WTC11 (cell line): ENCODE measurements around the gene RBMS2. TPM values are rescaled to one million over a fixed set of nuclear protein-coding genes. Genes with fewer than 3 reads are reported as not detected.
A peak's percentile ranks its signal among the peaks of the same experiment; 100 is the strongest.

Source experiments
- ATF1 ChIP-seq: sonication (generic); formaldehyde crosslinking; IDR thresholded peaks from 2 replicates; pipeline ENCODE4 v1.8.1; 2023; ENCODE audit warnings: mild to moderate bottlenecking, moderate library complexity, missing genetic modification reagents
- ATF6 ChIP-seq: sonication (generic); formaldehyde crosslinking; IDR thresholded peaks from 2 replicates; pipeline ENCODE4 v1.8.1; 2023; ENCODE audit warnings: mild to moderate bottlenecking, missing genetic modification reagents
- EMX1 ChIP-seq: fragments of 250-450 bp; sonication (Bioruptor Pico); IDR thresholded peaks from 2 replicates; pipeline ENCODE4 v1.8.0; 2021; ENCODE audit warnings: mild to moderate bottlenecking
- ERG ChIP-seq: fragments of 250-450 bp; sonication (Bioruptor Pico); IDR thresholded peaks from 2 replicates; pipeline ENCODE4 v1.8.0; 2021; ENCODE audit warnings: mild to moderate bottlenecking
- ESRRA ChIP-seq: sonication (generic); formaldehyde crosslinking; IDR thresholded peaks from 2 replicates; pipeline ENCODE4 v1.8.1; 2022; ENCODE audit warnings: mild to moderate bottlenecking, missing genetic modification reagents, borderline replicate concordance
- FOXK1 ChIP-seq: sonication (generic); formaldehyde crosslinking; IDR thresholded peaks from 2 replicates; pipeline ENCODE4 v1.8.0; 2022; ENCODE audit warnings: mild to moderate bottlenecking, moderate library complexity, missing genetic modification reagents
- FOXP1 ChIP-seq: sonication (generic); formaldehyde crosslinking; IDR thresholded peaks from 2 replicates; pipeline ENCODE4 v1.8.0; 2022; ENCODE audit warnings: missing genetic modification reagents, mild to moderate bottlenecking, moderate library complexity, borderline replicate concordance
- FOXP4 ChIP-seq: sonication (generic); formaldehyde crosslinking; IDR thresholded peaks from 2 replicates; pipeline ENCODE4 v1.8.0; 2022; ENCODE audit warnings: mild to moderate bottlenecking, missing genetic modification reagents
- HMGXB4 ChIP-seq: sonication (generic); formaldehyde crosslinking; IDR thresholded peaks from 2 replicates; pipeline ENCODE4 v1.8.1; 2023; ENCODE audit warnings: mild to moderate bottlenecking, moderate library complexity, missing genetic modification reagents
- IRF2 ChIP-seq: sonication (generic); formaldehyde crosslinking; IDR thresholded peaks from 2 replicates; pipeline ENCODE4 v1.8.0; 2022; ENCODE audit warnings: low read depth, missing genetic modification reagents, borderline replicate concordance
- JUN ChIP-seq: sonication (generic); formaldehyde crosslinking; IDR thresholded peaks from 2 replicates; pipeline ENCODE4 v1.8.0; 2023; ENCODE audit warnings: mild to moderate bottlenecking, missing genetic modification reagents
- MAX ChIP-seq: sonication (generic); formaldehyde crosslinking; IDR thresholded peaks from 2 replicates; pipeline ENCODE4 v1.8.0; 2022; ENCODE audit warnings: mild to moderate bottlenecking, missing genetic modification reagents
- MYBL2 ChIP-seq: sonication (generic); formaldehyde crosslinking; IDR thresholded peaks from 2 replicates; pipeline ENCODE4 v1.8.1; 2023; ENCODE audit warnings: mild to moderate bottlenecking, moderate library complexity, missing genetic modification reagents
- PRRX2 ChIP-seq: fragments of 250-450 bp; sonication (Bioruptor Pico); IDR thresholded peaks from 2 replicates; pipeline ENCODE4 v1.8.0; 2021; ENCODE audit warnings: mild to moderate bottlenecking
- RELA ChIP-seq: sonication (generic); formaldehyde crosslinking; IDR thresholded peaks from 2 replicates; pipeline ENCODE4 v1.8.1; 2022; ENCODE audit warnings: missing genetic modification reagents, mild to moderate bottlenecking, borderline replicate concordance
- SMAD4 ChIP-seq: sonication (generic); formaldehyde crosslinking; IDR thresholded peaks from 2 replicates; pipeline ENCODE4 v1.8.0; 2022; ENCODE audit warnings: mild to moderate bottlenecking, missing genetic modification reagents
- SP1 ChIP-seq: sonication (generic); formaldehyde crosslinking; conservative IDR thresholded peaks from 2 replicates; pipeline ENCODE4 v1.8.1; 2022; ENCODE audit warnings: missing genetic modification reagents
- STAT6 ChIP-seq: sonication (generic); formaldehyde crosslinking; conservative IDR thresholded peaks from 2 replicates; pipeline ENCODE4 v1.8.1; 2023; ENCODE audit warnings: mild to moderate bottlenecking, low read depth, missing genetic modification reagents, moderate library complexity
- TEAD1 ChIP-seq: sonication (generic); formaldehyde crosslinking; IDR thresholded peaks from 2 replicates; pipeline ENCODE4 v1.8.0; 2022; ENCODE audit warnings: mild to moderate bottlenecking, missing genetic modification reagents
- USF1 ChIP-seq: sonication (generic); formaldehyde crosslinking; IDR thresholded peaks from 2 replicates; pipeline ENCODE4 v1.8.0; 2022; ENCODE audit warnings: mild to moderate bottlenecking, missing genetic modification reagents
- ZNF121 ChIP-seq: sonication (generic); formaldehyde crosslinking; IDR thresholded peaks from 2 replicates; pipeline ENCODE4 v1.8.0; 2023; ENCODE audit warnings: missing genetic modification reagents
- ZNF317 ChIP-seq: sonication (generic); formaldehyde crosslinking; IDR thresholded peaks from 2 replicates; pipeline ENCODE4 v1.8.1; 2023; ENCODE audit warnings: low read depth, mild to moderate bottlenecking, moderate library complexity, missing genetic modification reagents, borderline replicate concordance
- ZNF396 ChIP-seq: fragments of 250-450 bp; sonication (Bioruptor Pico); IDR thresholded peaks from 2 replicates; pipeline ENCODE4 v1.8.0; 2021; ENCODE audit warnings: mild to moderate bottlenecking, moderate library complexity, borderline replicate concordance
- ZNF532 ChIP-seq: fragments of 250-450 bp; sonication (Bioruptor Pico); IDR thresholded peaks from 2 replicates; pipeline ENCODE4 v1.9.0; 2021; ENCODE audit warnings: mild to moderate bottlenecking, borderline replicate concordance
- total RNA-seq: library from RNA; stranded (reverse); gene quantifications from 3 replicates; pipeline ENCODE4 v1.2.3, GENCODE V29; 2021

The RBMS2 gene
- total RNA-seq, 1 experiment from 2014 or later = 16.7 TPM

GRCh38 chr12:56487448-56488040, 34.1 kb upstream of the RBMS2 start (continued):
- TF ChIP-seq FOXP1 (CRISPR knock-in tag) (peak; percentile 83; the same call in 1 of the 2 replicates), MYBL2 (no peak), ESRRA (no peak), ERG (CRISPR knock-in tag) (no peak), FOXP4 (CRISPR knock-in tag) (peak; percentile 44; the same call in 1 of the 2 replicates), ATF1 (no peak), IRF2 (CRISPR knock-in tag) (no peak), TEAD1 (0 out of 2 replicates have a peak, but pooled peaks have one; percentile 45), SP1 (no peak), PRRX2 (CRISPR knock-in tag) (no peak), ZNF317 (CRISPR knock-in tag) (no peak), HMGXB4 (CRISPR knock-in tag) (no peak; the same call in 1 of the 2 replicates), RELA (CRISPR knock-in tag) (no peak), SMAD4 (CRISPR knock-in tag) (no peak), MAX (CRISPR knock-in tag) (peak; percentile 74), ZNF532 (no peak), FOXK1 (CRISPR knock-in tag) (no peak; the same call in 1 of the 2 replicates), USF1 (CRISPR knock-in tag) (peak; percentile 65; the same call in 1 of the 2 replicates), ATF6 (CRISPR knock-in tag) (no peak), ZNF396 (no peak), JUN (no peak), ZNF121 (CRISPR knock-in tag) (0 out of 2 replicates have a peak, but pooled peaks have one; percentile 1), STAT6 (CRISPR knock-in tag) (no peak), EMX1 (no peak)
